ENCODE data around the gene MAGEC3. TPM values are rescaled to one million over a fixed set of nuclear protein-coding genes. Genes with fewer than 3 reads are reported as not detected.

MAGEC3 gene
- polyA plus RNA-seq, 1 donor (not counting 4 experiments of a cell fraction or from before 2014, with no cell fraction given) = not detected

DNA sequence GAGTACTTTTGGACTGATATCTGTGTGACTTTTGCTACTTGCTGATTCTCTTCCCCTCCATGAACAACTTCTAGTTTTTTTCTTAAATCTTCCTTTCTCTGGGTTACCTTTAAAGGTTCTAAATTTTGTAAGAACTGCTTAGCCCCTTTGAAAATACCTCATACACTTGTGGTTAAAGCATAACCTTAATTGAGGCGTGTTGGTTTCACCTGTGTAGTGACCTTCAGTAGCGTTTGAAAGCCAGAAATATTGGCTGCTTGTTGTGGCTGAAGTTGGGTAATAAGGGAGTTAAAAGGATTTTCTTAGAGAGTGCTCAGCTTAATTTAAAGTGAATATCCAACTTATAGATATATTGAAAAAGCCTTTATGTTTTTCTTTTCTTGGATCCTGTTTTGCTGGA is 97.5 kb downstream of the MAGEC3 start:
- no peaks in the 10 kb centered on the region for H3K79me2 ChIP-seq (ENCODE audit: control insufficient read depth, insufficient read depth, low read length)
- no peaks in the 10 kb centered on the region for H3K27me3 ChIP-seq (ENCODE audit: control insufficient read depth, extremely low read depth, insufficient read depth, low read length)
- no peaks in the 10 kb centered on the region for H3K36me3 ChIP-seq (ENCODE audit: control insufficient read depth in 2 of 2, extremely low read depth in 1 of 2, insufficient read depth in 2 of 2, low read length in 2 of 2)
- TF ChIP-seq EZH2 (IDR thresholded peaks at IDR 0.05; ENCODE audit: low read length) (no peak), CTCF (optimal IDR thresholded peaks at IDR 0.05 in 1 of 3, IDR thresholded peaks at IDR 0.05 in 1 of 3, conservative IDR thresholded peaks at IDR 0.05 in 1 of 3; ENCODE audit: extremely low read depth in 1 of 3, insufficient read depth in 2 of 3, low read length in 3 of 3) (no peak)
- H3K9ac ChIP-seq (ENCODE audit: control insufficient read depth, extremely low read depth, insufficient read depth, low read length) = no peak overlapping the region
- DNase-seq (ENCODE audit: low read depth, low spot score) = no peak
- no peaks in the 10 kb centered on the region for H4K20me1 ChIP-seq (ENCODE audit: control insufficient read depth, extremely low read depth, insufficient read depth, low read length)
- H3K9me1 ChIP-seq (ENCODE audit: control insufficient read depth, extremely low read depth, insufficient read depth, low read length) = no peaks in the 10 kb centered on the region
- no peak overlapping the region for H3K27ac ChIP-seq (ENCODE audit: control insufficient read depth, insufficient read depth, low read length)
- dilution Hi-C loops (cut with MboI; ENCODE audit: extremely low pct_ligation_motif_present, low sequenced_read_pairs) = no loop called here
- H3K4me3 ChIP-seq (ENCODE audit: control insufficient read depth in 2 of 3, extremely low read depth in 1 of 3, insufficient read depth in 2 of 3, low read depth in 1 of 3, low read length in 3 of 3) = no peak overlapping the region
- no peak overlapping the region for H2AFZ ChIP-seq (ENCODE audit: control insufficient read depth, low read length)
- FAIRE-seq = no peak
- no peak overlapping the region for H3K4me2 ChIP-seq (ENCODE audit: control insufficient read depth, extremely low read depth, insufficient read depth, low read depth, low read length)
- no peaks in the 10 kb centered on the region for H3K4me1 ChIP-seq (ENCODE audit: control insufficient read depth, extremely low read depth, insufficient read depth, low read length)
- H3K9me3 ChIP-seq (ENCODE audit: control insufficient read depth, low read depth, low read length) = no peaks in the 10 kb centered on the region

GRCh38 chrX:141936080-141936479 is 98.0 kb downstream of the MAGEC3 start:
- Histone ChIP-seq H3K79me2 (ENCODE audit: control insufficient read depth, insufficient read depth, low read length) (no peaks in the 10 kb centered on the region), H3K36me3 (ENCODE audit: control insufficient read depth in 2 of 2, extremely low read depth in 1 of 2, insufficient read depth in 2 of 2, low read length in 2 of 2) (no peaks in the 10 kb centered on the region), H3K4me2 (ENCODE audit: control insufficient read depth, extremely low read depth, insufficient read depth, low read depth, low read length) (no peak overlapping the region), H3K27me3 (ENCODE audit: control insufficient read depth, extremely low read depth, insufficient read depth, low read length) (no peaks in the 10 kb centered on the region), H3K27ac (ENCODE audit: control insufficient read depth, insufficient read depth, low read length) (no peak overlapping the region), H3K9ac (ENCODE audit: control insufficient read depth, extremely low read depth, insufficient read depth, low read length) (no peak overlapping the region), H3K9me1 (ENCODE audit: control insufficient read depth, extremely low read depth, insufficient read depth, low read length) (no peaks in the 10 kb centered on the region), H3K9me3 (ENCODE audit: control insufficient read depth, low read depth, low read length) (no peaks in the 10 kb centered on the region), H3K4me3 (ENCODE audit: control insufficient read depth in 2 of 3, extremely low read depth in 1 of 3, insufficient read depth in 2 of 3, low read depth in 1 of 3, low read length in 3 of 3) (no peak overlapping the region), H2AFZ (ENCODE audit: control insufficient read depth, low read length) (no peak overlapping the region), H3K4me1 (ENCODE audit: control insufficient read depth, extremely low read depth, insufficient read depth, low read length) (no peaks in the 10 kb centered on the region), H4K20me1 (ENCODE audit: control insufficient read depth, extremely low read depth, insufficient read depth, low read length) (no peaks in the 10 kb centered on the region)
- FAIRE-seq = no peak
- no peak for DNase-seq (ENCODE audit: low read depth, low spot score)
- TF ChIP-seq CTCF (optimal IDR thresholded peaks at IDR 0.05 in 1 of 3, IDR thresholded peaks at IDR 0.05 in 1 of 3, conservative IDR thresholded peaks at IDR 0.05 in 1 of 3; ENCODE audit: extremely low read depth in 1 of 3, insufficient read depth in 2 of 3, low read length in 3 of 3) (peak in 1 of 3 experiments; percentile 31), EZH2 (IDR thresholded peaks at IDR 0.05; ENCODE audit: low read length) (no peak)
- dilution Hi-C loops (cut with MboI; ENCODE audit: extremely low pct_ligation_motif_present, low sequenced_read_pairs) = no loop called here

Data from keratinocyte (primary cell).